ENCODE results near the gene NRTN.

DNA sequence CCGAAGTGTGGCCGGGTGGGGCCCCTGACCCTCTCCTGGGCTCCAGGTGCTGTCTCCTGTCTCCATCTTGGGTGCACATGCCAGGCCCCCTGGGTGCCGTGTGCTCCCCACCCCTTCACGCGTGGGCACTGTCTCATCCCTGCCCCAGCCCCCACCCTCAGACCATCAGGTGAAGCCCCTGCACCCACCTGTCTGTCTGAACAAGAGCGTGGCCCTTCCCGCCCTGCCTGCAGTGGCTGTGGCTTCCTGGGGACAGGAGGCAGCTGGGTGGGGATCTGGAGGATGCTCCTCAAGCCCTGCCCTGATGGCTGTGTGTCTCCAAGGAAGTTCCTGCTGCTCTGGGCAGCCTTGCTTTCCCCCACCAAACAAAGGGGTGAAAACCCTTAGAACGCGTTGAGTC is 22.5 kb upstream of the NRTN start:
- TF ChIP-seq, protein P1, sequence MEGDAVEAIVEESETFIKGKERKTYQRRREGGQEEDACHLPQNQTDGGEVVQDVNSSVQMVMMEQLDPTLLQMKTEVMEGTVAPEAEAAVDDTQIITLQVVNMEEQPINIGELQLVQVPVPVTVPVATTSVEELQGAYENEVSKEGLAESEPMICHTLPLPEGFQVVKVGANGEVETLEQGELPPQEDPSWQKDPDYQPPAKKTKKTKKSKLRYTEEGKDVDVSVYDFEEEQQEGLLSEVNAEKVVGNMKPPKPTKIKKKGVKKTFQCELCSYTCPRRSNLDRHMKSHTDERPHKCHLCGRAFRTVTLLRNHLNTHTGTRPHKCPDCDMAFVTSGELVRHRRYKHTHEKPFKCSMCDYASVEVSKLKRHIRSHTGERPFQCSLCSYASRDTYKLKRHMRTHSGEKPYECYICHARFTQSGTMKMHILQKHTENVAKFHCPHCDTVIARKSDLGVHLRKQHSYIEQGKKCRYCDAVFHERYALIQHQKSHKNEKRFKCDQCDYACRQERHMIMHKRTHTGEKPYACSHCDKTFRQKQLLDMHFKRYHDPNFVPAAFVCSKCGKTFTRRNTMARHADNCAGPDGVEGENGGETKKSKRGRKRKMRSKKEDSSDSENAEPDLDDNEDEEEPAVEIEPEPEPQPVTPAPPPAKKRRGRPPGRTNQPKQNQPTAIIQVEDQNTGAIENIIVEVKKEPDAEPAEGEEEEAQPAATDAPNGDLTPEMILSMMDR (conservative IDR thresholded peaks at IDR 0.05; ENCODE audit: low read length), result no peak
- no peak for TF ChIP-seq EZH2phosphoT487 (IDR thresholded peaks at IDR 0.05; ENCODE audit: borderline replicate concordance, low read depth, low read length)
